Hematopoietic multipotent progenitor cell treated with erythropoietin and hydrocortisone succinate and interleukin-3 and kit ligand, for 4 days (in vitro differentiated cells): ENCODE data around the gene ZNF814.
A peak's percentile ranks its signal among the peaks of the same experiment; 100 is the strongest.
"Not testable (repeated sequence)": the region's sequence is repeated elsewhere in the genome, so short reads cannot be mapped to it uniquely, and the experiment has no call there.

Experiments
- DNase-seq: peaks from one replicate; pipeline ENCODE4 v3.0.0-alpha.2; 2015

Gene ZNF814

GRCh38 chr19:57888560-57889231 is at the start of gene ZNF814:
ZNF814 (minus strand) TSS chr19:57889037; CDS start chr19:57888802, 235 bp downstream.
- peak; percentile 96 for DNase-seq

- DNase-seq = no peak
These were observed 46.9 kb upstream of the ZNF814 start for GRCh38 chr19:57935731-57936130.

- DNase-seq = peak; percentile 92
These were observed 46.2 kb upstream of the ZNF814 start, which contains the start of gene ZNF418 for GRCh38 chr19:57934820-57935665. ZNF418 (minus strand) TSS chr19:57935402; CDS start chr19:57933822, 1,580 bp downstream.

- DNase-seq = no peak
These were observed 38.8 kb upstream of the ZNF814 start for GRCh38 chr19:57927587-57927986.

GRCh38 chr19:57916168-57916995 is 27.5 kb upstream of the ZNF814 start, which contains the start of gene ZNF417:
ZNF417 (minus strand) TSS chr19:57916592; CDS start chr19:57916411, 181 bp downstream.
- DNase-seq = peak; percentile 98

GRCh38 chr19:57914531-57914930 is 25.7 kb upstream of the ZNF814 start:
- DNase-seq = no peak

- DNase-seq = no peak
These were observed 18.6 kb upstream of the ZNF814 start for GRCh38 chr19:57907394-57907793.

GRCh38 chr19:57905258-57905657 is 16.4 kb upstream of the ZNF814 start:
- DNase-seq = no peak

GRCh38 chr19:57903618-57904184 is 14.9 kb upstream of the ZNF814 start:
- no peak for DNase-seq

GRCh38 chr19:57900311-57900710 is 11.5 kb upstream of the ZNF814 start:
- DNase-seq = no peak

- not testable (repeated sequence) for DNase-seq
These were observed 1.9 kb upstream of the ZNF814 start for GRCh38 chr19:57890706-57891105.

GRCh38 chr19:57888107-57888559 is 704 bp downstream of the ZNF814 start:
- peak; percentile 28 for DNase-seq

GRCh38 chr19:57887195-57887941 is 1.5 kb downstream of the ZNF814 start:
- DNase-seq = peak; percentile 52

GRCh38 chr19:57886046-57886445 is 2.8 kb downstream of the ZNF814 start:
- no peak for DNase-seq

GRCh38 chr19:57873883-57874799 is 14.7 kb downstream of the ZNF814 start:
- DNase-seq = not testable (repeated sequence)

- no peak for DNase-seq
These were observed 16.4 kb downstream of the ZNF814 start for GRCh38 chr19:57872450-57872849.

- DNase-seq = no peak
These were observed 18.6 kb downstream of the ZNF814 start for GRCh38 chr19:57870225-57870624.

GRCh38 chr19:57869655-57870054 is 19.2 kb downstream of the ZNF814 start:
- not testable (repeated sequence) for DNase-seq

GRCh38 chr19:57867868-57868492 is 20.9 kb downstream of the ZNF814 start:
- DNase-seq = no peak

- DNase-seq = not testable (repeated sequence)
These were observed 26.5 kb downstream of the ZNF814 start for GRCh38 chr19:57862351-57862750.
